ENCODE measurements around the gene ASPG.

The ASPG gene

GRCh38 chr14:104154246-104154645 is 68.7 kb downstream of the ASPG start:
- no peak overlapping the region for H3K27ac ChIP-seq (replicated peaks)
- TF ChIP-seq REST (IDR thresholded peaks at IDR 0.05; ENCODE audit: insufficient replicate concordance, low read depth) (no peak), POLR2AphosphoS5 (IDR thresholded peaks at IDR 0.05; ENCODE audit: low read depth) (no peak), CTCF (IDR thresholded peaks at IDR 0.05; ENCODE audit: insufficient read depth, low read length) (no peak), SPI1 (IDR thresholded peaks at IDR 0.05; ENCODE audit: borderline replicate concordance, low read depth) (no peak), GABPA (IDR thresholded peaks at IDR 0.05; ENCODE audit: low read depth) (no peak)
- H3K4me3 ChIP-seq (replicated peaks; ENCODE audit: insufficient read depth, low read length), result no peak overlapping the region
- no peak for DNase-seq (ENCODE audit: low read depth in 1 of 2, low spot score in 1 of 2)
- no peaks in the 10 kb centered on the region for H3K27me3 ChIP-seq (ENCODE audit: insufficient read depth, poor library complexity, severe bottlenecking)

- Histone ChIP-seq H3K27ac (replicated peaks) (no peak overlapping the region), H3K4me3 (replicated peaks; ENCODE audit: insufficient read depth, low read length) (no peak overlapping the region), H3K27me3 (ENCODE audit: insufficient read depth, poor library complexity, severe bottlenecking) (no peaks in the 10 kb centered on the region)
- no peak for DNase-seq (ENCODE audit: low read depth in 1 of 2, low spot score in 1 of 2)
- no peak for TF ChIP-seq REST (IDR thresholded peaks at IDR 0.05; ENCODE audit: insufficient replicate concordance, low read depth)
- no peak for TF ChIP-seq POLR2AphosphoS5 (IDR thresholded peaks at IDR 0.05; ENCODE audit: low read depth)
- no peak for TF ChIP-seq SPI1 (IDR thresholded peaks at IDR 0.05; ENCODE audit: borderline replicate concordance, low read depth)
- no peak for TF ChIP-seq CTCF (IDR thresholded peaks at IDR 0.05; ENCODE audit: insufficient read depth, low read length)
- no peak for TF ChIP-seq GABPA (IDR thresholded peaks at IDR 0.05; ENCODE audit: low read depth)
Measured at GRCh38 chr14:104155513-104155912, 70.0 kb downstream of the ASPG start.

GRCh38 chr14:104156142-104156541 is 70.6 kb downstream of the ASPG start:
- no peak overlapping the region for H3K4me3 ChIP-seq (replicated peaks; ENCODE audit: insufficient read depth, low read length)
- H3K27ac ChIP-seq (replicated peaks), result no peak overlapping the region
- no peak for DNase-seq (ENCODE audit: low read depth in 1 of 2, low spot score in 1 of 2)
- TF ChIP-seq SPI1 (IDR thresholded peaks at IDR 0.05; ENCODE audit: borderline replicate concordance, low read depth) (no peak), GABPA (IDR thresholded peaks at IDR 0.05; ENCODE audit: low read depth) (no peak), POLR2AphosphoS5 (IDR thresholded peaks at IDR 0.05; ENCODE audit: low read depth) (no peak), REST (IDR thresholded peaks at IDR 0.05; ENCODE audit: insufficient replicate concordance, low read depth) (no peak), CTCF (IDR thresholded peaks at IDR 0.05; ENCODE audit: insufficient read depth, low read length) (no peak)
- no peaks in the 10 kb centered on the region for H3K27me3 ChIP-seq (ENCODE audit: insufficient read depth, poor library complexity, severe bottlenecking)
